ENCODE data around the gene LAMC3.

The LAMC3 gene

GRCh38 chr9:130963916-130964315 is 45.1 kb upstream of the LAMC3 start:
- TF ChIP-seq CREB5 (CRISPR knock-in tag; IDR thresholded peaks at IDR 0.05; ENCODE audit: low read depth) = no peak
- no peak for TF ChIP-seq OSR1 (CRISPR knock-in tag; IDR thresholded peaks at IDR 0.05)
- no peak for TF ChIP-seq GLIS3 (CRISPR knock-in tag; IDR thresholded peaks at IDR 0.05)
- TF ChIP-seq PATZ1 (CRISPR knock-in tag; IDR thresholded peaks at IDR 0.05; ENCODE audit: borderline replicate concordance) = no peak
- no peak for TF ChIP-seq BACH2 (CRISPR knock-in tag; IDR thresholded peaks at IDR 0.05; ENCODE audit: borderline replicate concordance)
- TF ChIP-seq TCF4 (CRISPR knock-in tag; IDR thresholded peaks at IDR 0.05; ENCODE audit: borderline replicate concordance) = no peak
- no peak for TF ChIP-seq ARNTL (CRISPR knock-in tag; IDR thresholded peaks at IDR 0.05; ENCODE audit: borderline replicate concordance, low read depth)
- no peak for TF ChIP-seq ZNF565 (CRISPR knock-in tag; conservative IDR thresholded peaks at IDR 0.05; ENCODE audit: low read depth)
- ATAC-seq = no peak

- TF ChIP-seq TCF4 (CRISPR knock-in tag; IDR thresholded peaks at IDR 0.05; ENCODE audit: borderline replicate concordance) (no peak), PPARA (CRISPR knock-in tag; IDR thresholded peaks at IDR 0.05; ENCODE audit: borderline replicate concordance) (no peak), TOX (CRISPR knock-in tag; IDR thresholded peaks at IDR 0.05; ENCODE audit: borderline replicate concordance) (no peak), ZC3H10 (CRISPR knock-in tag; IDR thresholded peaks at IDR 0.05) (no peak), TSHZ2 (CRISPR knock-in tag; IDR thresholded peaks at IDR 0.05) (no peak), ZNF70 (CRISPR knock-in tag; IDR thresholded peaks at IDR 0.05) (no peak), PATZ1 (CRISPR knock-in tag; IDR thresholded peaks at IDR 0.05; ENCODE audit: borderline replicate concordance) (no peak), CSDC2 (CRISPR knock-in tag; IDR thresholded peaks at IDR 0.05) (no peak)
- ATAC-seq = no peak
These were observed 43.3 kb upstream of the LAMC3 start for GRCh38 chr9:130965680-130966079.

- ATAC-seq = no peak
- no peak for TF ChIP-seq OSR1 (CRISPR knock-in tag; IDR thresholded peaks at IDR 0.05)
These were observed 38.9 kb upstream of the LAMC3 start for GRCh38 chr9:130970052-130970451.

GRCh38 chr9:130970855-130971254 is 38.1 kb upstream of the LAMC3 start:
- TF ChIP-seq ZFP3 (CRISPR knock-in tag; IDR thresholded peaks at IDR 0.05) (no peak), ZNF565 (CRISPR knock-in tag; conservative IDR thresholded peaks at IDR 0.05; ENCODE audit: low read depth) (no peak), ZNF70 (CRISPR knock-in tag; IDR thresholded peaks at IDR 0.05) (no peak), GLIS3 (CRISPR knock-in tag; IDR thresholded peaks at IDR 0.05) (no peak), ZFP30 (CRISPR knock-in tag; IDR thresholded peaks at IDR 0.05) (no peak)
- ATAC-seq = no peak

GRCh38 chr9:130971294-130971849 is 37.6 kb upstream of the LAMC3 start:
- ATAC-seq = no peak
- TF ChIP-seq ESRRG (CRISPR knock-in tag; IDR thresholded peaks at IDR 0.05) = no peak
- no peak for TF ChIP-seq POU6F1 (CRISPR knock-in tag; IDR thresholded peaks at IDR 0.05; ENCODE audit: borderline replicate concordance, low read depth)
- no peak for TF ChIP-seq CREB5 (CRISPR knock-in tag; IDR thresholded peaks at IDR 0.05; ENCODE audit: low read depth)
- TF ChIP-seq PPARA (CRISPR knock-in tag; IDR thresholded peaks at IDR 0.05; ENCODE audit: borderline replicate concordance) = no peak
- no peak for TF ChIP-seq GLIS3 (CRISPR knock-in tag; IDR thresholded peaks at IDR 0.05)
- no peak for TF ChIP-seq BACH2 (CRISPR knock-in tag; IDR thresholded peaks at IDR 0.05; ENCODE audit: borderline replicate concordance)
- TF ChIP-seq CSDC2 (CRISPR knock-in tag; IDR thresholded peaks at IDR 0.05) = no peak
- no peak for TF ChIP-seq ZNF565 (CRISPR knock-in tag; conservative IDR thresholded peaks at IDR 0.05; ENCODE audit: low read depth)
- no peak for TF ChIP-seq CSRNP3 (CRISPR knock-in tag; IDR thresholded peaks at IDR 0.05)
- TF ChIP-seq TOX (CRISPR knock-in tag; IDR thresholded peaks at IDR 0.05; ENCODE audit: borderline replicate concordance) = no peak
